GM21367 (cell line): ENCODE data around the gene NF1.
"Not testable (repeated sequence)": the region's sequence is repeated elsewhere in the genome, so short reads cannot be mapped to it uniquely, and the experiment has no call there.

Source experiments
- ATAC-seq: cut with Tn5 transposase; IDR thresholded peaks from one replicate; pipeline ENCODE4 v1.9.1; 2021; ENCODE audit not compliant: unreplicated experiment

NF1 gene

GRCh38 chr17:31094600-31095235, at the start of gene NF1:
NF1 (plus strand) TSS chr17:31094977; CDS start chr17:31095310, 333 bp downstream.
- ATAC-seq, result peak; percentile 56

DNA sequence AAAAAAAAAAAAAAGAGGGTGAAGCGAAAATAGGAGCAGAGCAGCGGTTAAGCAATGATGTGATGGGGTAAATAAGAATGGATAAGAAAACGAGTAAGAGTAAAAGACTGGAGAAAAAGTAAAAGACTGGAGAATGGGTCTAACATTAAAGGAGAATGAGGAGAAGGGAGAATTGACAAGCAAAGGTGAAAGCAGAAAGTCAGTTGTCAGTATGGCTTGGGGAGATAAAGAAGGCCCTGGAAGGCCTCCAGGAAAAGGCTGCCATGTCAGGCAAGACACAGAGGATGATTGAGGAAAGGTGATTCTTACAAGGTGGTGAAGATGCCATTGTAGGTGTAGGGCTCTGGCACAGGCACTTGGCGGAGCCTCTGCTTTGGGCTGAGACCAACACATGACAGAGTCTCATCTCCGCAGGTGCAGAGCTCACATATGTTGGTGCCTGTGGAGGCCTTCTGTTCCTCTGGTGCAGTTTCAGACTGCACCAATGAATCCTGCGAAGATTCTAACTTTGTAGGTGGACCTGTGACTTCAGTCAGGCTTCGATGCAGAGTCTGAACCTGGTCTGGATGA, 47.8 kb upstream of the NF1 start:
- not testable (repeated sequence) for ATAC-seq

DNA sequence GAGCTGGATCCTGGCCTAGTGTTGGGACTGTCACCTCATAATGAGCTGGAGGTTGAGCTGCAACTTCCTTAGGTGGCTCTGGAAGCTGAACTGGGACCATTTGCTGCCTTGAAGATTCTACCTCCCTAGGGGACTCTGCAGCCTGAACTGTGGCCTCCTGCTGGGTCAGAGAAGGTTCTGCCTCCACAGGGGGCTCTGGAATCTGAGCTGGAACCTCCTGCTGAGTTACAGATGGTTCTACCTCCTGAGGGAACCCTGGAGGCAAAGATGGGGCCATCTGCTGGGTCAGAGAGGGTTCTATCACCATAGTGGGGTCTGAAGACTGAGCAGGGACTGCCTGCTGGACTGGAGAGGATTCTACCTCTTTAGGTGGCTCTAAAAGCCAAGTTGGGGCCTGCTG, 46.6 kb upstream of the NF1 start:
- no peak for ATAC-seq

DNA sequence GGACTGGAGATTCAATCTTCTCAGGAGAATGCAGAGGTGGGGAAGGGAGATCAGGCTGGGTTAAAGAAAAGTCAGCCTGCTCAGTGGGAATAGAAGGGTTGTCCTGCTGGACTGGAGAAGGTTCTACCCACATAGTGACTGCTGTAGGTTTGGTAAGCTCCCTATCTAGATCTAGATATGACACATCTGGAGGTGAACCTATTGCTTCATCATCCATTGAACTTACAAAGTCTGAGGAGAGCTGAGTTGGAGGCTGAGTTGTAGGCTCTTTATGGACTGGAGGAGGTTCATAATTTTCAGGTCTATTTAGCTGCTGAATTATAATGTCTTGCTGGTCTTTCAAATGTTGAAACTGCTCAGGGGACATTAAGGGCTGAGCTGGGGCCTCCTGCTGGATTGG, 46.0 kb upstream of the NF1 start:
- no peak for ATAC-seq

- no peak for ATAC-seq
Measured at GRCh38 chr17:31050948-31051347, 43.8 kb upstream of the NF1 start.

DNA sequence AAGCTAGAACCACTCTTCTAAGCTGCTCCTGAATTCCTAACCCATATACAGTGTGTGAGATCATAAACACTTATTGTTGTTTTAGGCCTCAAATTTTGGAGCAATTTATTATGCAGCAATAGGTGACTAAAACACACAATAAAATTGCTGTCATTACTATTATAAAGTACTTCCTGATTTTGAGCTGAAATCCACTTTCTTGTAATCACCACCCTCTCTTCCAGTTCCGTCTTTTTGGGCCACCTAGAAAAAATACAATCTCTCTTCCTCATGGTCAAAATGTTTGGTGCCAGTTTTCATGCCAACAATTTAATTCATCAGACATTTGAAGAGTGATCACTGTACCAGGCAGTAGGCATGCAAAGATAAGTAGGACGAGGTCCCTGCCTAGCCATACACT, 43.3 kb upstream of the NF1 start:
- ATAC-seq, result no peak

- no peak for ATAC-seq
Measured at GRCh38 chr17:31052187-31052889, 42.4 kb upstream of the NF1 start.

GRCh38 chr17:31053071-31053470, 41.7 kb upstream of the NF1 start:
- ATAC-seq, result no peak

DNA sequence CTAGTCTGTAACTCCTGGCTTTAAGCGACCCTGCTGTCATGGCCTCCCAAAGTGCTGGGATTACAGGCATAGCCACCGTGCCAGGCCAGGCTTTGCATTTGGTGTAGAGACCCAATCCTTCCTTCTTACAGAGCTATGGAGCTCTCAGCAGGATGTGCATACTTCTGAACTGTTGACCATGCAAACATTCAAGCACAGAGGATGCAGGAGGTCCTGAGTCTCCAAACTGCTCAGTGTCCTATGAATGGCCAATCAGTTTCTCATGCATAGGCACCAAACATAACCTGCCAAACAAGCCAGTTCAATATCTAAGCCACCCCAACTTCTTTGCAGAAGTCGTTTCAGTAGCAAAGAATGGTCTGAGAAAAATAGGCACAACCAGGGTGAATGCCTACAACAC, 40.0 kb upstream of the NF1 start:
- ATAC-seq, result no peak

- no peak for ATAC-seq
Measured at GRCh38 chr17:31058976-31059375, 35.8 kb upstream of the NF1 start.

DNA sequence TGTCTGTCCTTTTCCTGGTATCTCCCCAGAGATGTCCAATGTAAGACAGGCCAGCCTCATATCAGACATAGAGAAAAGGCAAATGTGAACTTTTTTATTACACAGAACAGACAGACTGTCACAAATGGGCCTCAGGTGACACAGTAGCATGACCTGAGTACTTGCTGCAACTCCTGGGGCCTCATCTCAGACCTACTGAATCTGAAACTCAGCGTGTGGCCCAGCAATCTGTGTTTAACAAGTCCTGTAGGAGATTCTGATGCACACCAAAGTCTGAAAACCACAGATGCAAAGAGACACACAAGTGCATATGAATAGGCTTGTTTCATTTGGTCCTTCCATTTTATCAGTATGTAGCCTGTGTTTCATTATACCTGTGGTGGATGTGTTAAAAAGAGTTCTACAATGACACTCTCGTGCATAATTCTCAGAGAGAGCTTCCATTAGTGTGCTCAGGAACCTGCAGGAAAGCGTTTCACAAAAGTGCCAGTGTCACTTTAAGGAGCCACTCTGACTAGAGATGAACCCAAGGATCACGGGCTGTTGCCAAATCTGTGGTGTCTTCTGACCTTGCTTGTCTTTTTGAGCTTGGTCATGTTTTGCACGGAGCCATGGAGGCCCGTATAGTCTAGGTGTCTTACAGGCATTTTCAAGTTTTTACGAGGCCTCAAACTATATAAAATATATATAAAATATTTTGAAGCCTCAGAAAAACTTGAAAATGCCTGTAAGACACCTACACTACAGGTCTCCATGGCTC, 33.8 kb upstream of the NF1 start:
- ATAC-seq, result no peak

- no peak for ATAC-seq
Measured at GRCh38 chr17:31061678-31062077, 33.1 kb upstream of the NF1 start.

DNA sequence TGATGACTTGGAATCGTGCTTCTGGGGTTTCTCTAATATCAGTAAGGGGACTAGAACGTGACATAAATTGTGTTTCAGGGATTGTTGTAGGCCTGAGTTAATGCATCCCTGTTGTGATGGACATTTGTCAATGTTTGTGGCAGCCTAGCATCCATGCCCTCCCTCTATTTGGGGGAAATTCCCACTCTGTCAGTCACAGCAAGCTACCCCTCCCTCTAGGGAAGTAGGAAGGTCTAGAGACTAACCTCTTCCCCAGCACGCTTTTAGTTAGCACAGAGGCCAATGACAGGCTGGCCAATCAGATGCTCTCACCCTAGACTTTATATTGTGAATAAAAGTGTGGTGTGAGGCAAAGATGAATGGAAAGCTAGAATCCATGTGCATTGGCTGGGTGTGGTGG, 32.4 kb upstream of the NF1 start:
- ATAC-seq, result no peak

- ATAC-seq, result no peak
Measured at GRCh38 chr17:31064707-31065106, 30.1 kb upstream of the NF1 start.

GRCh38 chr17:31067691-31068184, 27.0 kb upstream of the NF1 start:
- ATAC-seq, result no peak

GRCh38 chr17:31068291-31068690, 26.5 kb upstream of the NF1 start:
- ATAC-seq, result no peak

- ATAC-seq, result no peak
Measured at GRCh38 chr17:31072186-31072585, 22.6 kb upstream of the NF1 start.

DNA sequence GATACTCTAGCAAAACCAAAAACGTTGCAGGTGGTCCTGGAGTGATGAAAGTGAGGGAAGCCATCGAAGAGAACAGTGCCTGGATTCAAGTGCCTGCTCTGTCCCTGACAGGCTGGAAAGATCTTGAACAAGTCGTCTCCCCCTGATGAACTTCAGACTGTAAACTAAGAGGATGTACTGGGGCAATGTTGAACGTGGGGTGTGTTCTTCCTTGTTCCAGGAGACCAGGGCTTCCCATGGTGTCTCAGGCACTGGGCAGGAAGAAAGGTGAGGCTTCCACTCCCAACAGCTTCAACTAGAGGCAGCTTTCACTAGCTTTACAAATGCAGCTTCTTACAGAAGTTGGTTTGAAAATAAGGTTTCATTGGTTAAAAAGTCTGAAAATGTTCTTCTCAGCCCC, 21.4 kb upstream of the NF1 start:
- no peak for ATAC-seq

DNA sequence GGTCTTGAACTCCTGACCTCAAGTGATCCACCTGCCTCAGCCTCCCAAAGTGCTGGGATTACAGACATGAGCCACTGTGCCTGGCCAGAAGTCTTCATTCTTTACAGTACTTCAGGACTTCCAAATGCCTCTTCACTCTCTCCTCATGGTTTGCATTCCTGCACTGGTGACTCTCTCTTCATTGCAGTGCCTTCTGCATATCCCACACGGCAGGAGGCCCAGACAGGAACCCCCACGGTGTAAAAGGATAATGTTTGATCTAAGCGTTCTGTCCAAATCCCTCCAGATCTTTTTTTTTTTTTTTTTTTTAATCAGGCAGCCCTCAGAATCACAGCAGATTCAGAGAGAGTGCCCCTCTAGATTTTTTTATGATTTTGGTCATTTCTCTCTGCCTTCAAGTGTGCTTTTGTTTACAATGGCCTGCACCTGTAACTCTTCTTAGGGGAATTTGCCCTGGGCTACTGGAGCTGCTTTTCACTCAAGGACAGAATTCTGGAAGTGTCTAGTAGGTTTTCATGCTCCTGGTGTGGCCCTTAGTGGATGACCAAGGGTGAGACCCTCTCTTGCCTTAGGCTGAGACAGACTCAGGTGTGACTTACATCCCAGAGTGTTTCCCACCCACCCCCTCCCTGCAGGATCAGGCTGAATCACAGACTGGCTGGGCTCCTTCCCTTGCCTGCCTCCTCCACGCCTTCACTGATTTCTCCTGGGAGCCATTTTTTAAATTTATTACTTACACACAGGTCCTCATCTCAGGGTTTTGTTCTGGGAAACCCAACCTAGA, 19.8 kb upstream of the NF1 start:
- no peak for ATAC-seq

DNA sequence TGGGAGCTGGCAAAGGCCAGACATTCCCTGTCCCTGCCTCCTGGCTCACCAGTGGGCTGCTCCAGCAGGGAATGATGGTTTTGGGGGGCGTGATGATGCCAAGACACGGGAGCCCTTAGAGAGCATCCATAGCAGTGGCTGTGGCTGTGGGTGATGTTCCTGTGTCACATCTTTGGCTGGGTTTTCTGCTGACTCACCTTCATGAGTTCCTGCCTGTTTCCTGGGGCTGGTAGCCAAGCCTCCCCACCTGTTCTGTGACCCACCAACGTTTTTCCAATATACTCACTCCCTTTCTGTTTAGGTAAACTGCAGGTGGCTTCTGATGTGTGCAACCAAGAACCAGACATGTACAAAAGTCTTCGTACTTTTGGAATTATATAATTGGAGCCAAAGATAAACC, 16.5 kb upstream of the NF1 start:
- ATAC-seq, result no peak

GRCh38 chr17:31079731-31080130, 15.0 kb upstream of the NF1 start:
- ATAC-seq, result no peak
